Measurements from ENCODE around the gene SDSL.

DNA sequence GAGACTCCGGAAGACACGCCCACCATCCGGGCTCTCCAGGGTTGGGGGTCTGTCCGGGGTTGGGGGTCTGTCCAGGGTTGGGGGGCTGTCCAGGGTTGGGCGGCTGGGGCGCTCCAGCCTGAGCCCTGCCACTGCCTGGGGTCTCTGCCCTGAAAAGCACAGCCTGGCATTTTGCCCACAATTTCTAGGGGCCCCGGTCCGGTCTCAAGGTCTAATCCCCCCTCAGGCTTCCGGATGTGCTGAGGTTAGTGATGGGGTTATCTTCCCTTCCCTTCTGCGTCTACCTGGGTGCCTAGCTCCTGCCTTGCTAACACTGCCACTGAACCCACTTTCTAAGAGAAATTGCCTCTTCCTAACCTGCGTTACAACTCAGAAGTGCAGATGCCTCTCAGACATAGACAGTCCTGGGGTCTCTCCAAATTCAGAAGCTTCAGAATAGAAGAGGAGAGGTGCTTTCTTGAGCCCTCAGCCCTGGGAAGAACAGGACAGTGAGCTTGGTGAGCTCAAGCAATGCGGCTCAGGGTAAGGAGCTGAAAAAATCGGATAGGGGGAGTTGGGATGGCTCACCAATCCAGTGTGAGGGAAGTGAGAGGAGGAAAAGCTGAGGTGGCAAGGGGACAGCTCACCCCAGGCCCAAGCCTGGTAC lies 43.8 kb downstream of the SDSL start:
- TF ChIP-seq, protein P1, sequence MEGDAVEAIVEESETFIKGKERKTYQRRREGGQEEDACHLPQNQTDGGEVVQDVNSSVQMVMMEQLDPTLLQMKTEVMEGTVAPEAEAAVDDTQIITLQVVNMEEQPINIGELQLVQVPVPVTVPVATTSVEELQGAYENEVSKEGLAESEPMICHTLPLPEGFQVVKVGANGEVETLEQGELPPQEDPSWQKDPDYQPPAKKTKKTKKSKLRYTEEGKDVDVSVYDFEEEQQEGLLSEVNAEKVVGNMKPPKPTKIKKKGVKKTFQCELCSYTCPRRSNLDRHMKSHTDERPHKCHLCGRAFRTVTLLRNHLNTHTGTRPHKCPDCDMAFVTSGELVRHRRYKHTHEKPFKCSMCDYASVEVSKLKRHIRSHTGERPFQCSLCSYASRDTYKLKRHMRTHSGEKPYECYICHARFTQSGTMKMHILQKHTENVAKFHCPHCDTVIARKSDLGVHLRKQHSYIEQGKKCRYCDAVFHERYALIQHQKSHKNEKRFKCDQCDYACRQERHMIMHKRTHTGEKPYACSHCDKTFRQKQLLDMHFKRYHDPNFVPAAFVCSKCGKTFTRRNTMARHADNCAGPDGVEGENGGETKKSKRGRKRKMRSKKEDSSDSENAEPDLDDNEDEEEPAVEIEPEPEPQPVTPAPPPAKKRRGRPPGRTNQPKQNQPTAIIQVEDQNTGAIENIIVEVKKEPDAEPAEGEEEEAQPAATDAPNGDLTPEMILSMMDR (IDR thresholded peaks at IDR 0.05): no peak
- TF ChIP-seq EP300 (IDR thresholded peaks at IDR 0.05): no peak
- no peak for TF ChIP-seq POLR2A (IDR thresholded peaks at IDR 0.05)
- TF ChIP-seq POLR2AphosphoS5 (IDR thresholded peaks at IDR 0.05): no peak

All from sigmoid colon (tissue), 4 donors.